Gastroesophageal sphincter (tissue), 4 donors: ENCODE results near the gene SCAI. TPM values are rescaled to one million over a fixed set of nuclear protein-coding genes. Genes with fewer than 3 reads are reported as not detected.

Source experiments
- ATAC-seq: fragments of 150-250 bp; one replicate; pipeline ENCODE4 v1.9.1; 2016; ENCODE audit warnings: mild to moderate bottlenecking, moderate library complexity
- H3K27ac ChIP-seq, 4 donors: fragments of 200-600 bp; sonication (generic) in 3 of 4; 1 replicate in 3 of 4; 2 replicates in 1 of 4; pipeline ENCODE4 v1.5.1; 2016 to 2019
- H3K27me3 ChIP-seq: fragments of 200-600 bp; sonication (generic); one replicate; pipeline ENCODE4 v1.5.1; 2019
- H3K36me3 ChIP-seq, 2 donors: fragments of 200-600 bp; sonication (generic); one replicate each; pipeline ENCODE4 v1.5.1; 2019; ENCODE audit warnings: control low read depth in 1 of 2
- H3K4me1 ChIP-seq, 3 donors: fragments of 200-600 bp; sonication (generic); 1 replicate in 2 of 3; 2 replicates in 1 of 3; pipeline ENCODE4 v1.5.1; 2016 to 2019; ENCODE audit warnings: control low read depth in 2 of 3
- H3K4me3 ChIP-seq, 2 donors: fragments of 200-600 bp; sonication (generic); one replicate each; pipeline ENCODE4 v1.5.1; 2019; ENCODE audit warnings: mild to moderate bottlenecking in 1 of 2, moderate library complexity in 1 of 2
- H3K9me3 ChIP-seq, 3 donors: fragments of 200-600 bp; sonication (generic); one replicate each; pipeline ENCODE4 v1.5.1; 2017 to 2019; ENCODE audit warnings: control low read depth in 2 of 3
- EP300 ChIP-seq: sonication (generic); formaldehyde crosslinking; IDR thresholded peaks from one replicate; pipeline ENCODE4 v1.6.1; 2017; ENCODE audit warnings: antibody characterized with exemption, mild to moderate bottlenecking
- POLR2A ChIP-seq, 2 donors: fragments of 450-650 bp; IDR thresholded peaks; one replicate each; pipeline ENCODE4 v1.6.1; 2017; ENCODE audit warnings: antibody characterized with exemption in 2 of 2, mild to moderate bottlenecking in 2 of 2, moderate library complexity in 1 of 2
- POLR2AphosphoS5 ChIP-seq: sonication (generic); formaldehyde crosslinking; IDR thresholded peaks from one replicate; pipeline ENCODE4 v1.6.1; 2017; ENCODE audit warnings: antibody characterized with exemption
- WGBS, 2 donors: methylation state at CpG; one replicate each; pipeline ENCODE4 v1.1.5; 2018; ENCODE audit warnings: low coverage in 1 of 2; 5-methylcytosine and 5-hydroxymethylcytosine counted together
- total RNA-seq, 4 donors: library from RNA; depleted of rRNA; stranded (reverse); fragments of >200 nt; gene quantifications; one replicate each; pipeline ENCODE4 v1.1.0, GENCODE V29; 2016
- TF ChIP-seq, protein P1 (sequence below), 4 experiments: fragments of 200-600 bp in 2 of 4; fragments of 450-650 bp in 2 of 4; sonication (generic) in 1 of 4; IDR thresholded peaks; one replicate each; pipeline ENCODE4 v1.5.1; 2017 to 2019; ENCODE audit warnings: antibody characterized with exemption in 4 of 4, mild to moderate bottlenecking in 2 of 4, moderate library complexity in 2 of 4

The SCAI gene
- total RNA-seq, 4 donors from 2014 or later = 6.9 to 15.9 (median 7.7) TPM

DNA sequence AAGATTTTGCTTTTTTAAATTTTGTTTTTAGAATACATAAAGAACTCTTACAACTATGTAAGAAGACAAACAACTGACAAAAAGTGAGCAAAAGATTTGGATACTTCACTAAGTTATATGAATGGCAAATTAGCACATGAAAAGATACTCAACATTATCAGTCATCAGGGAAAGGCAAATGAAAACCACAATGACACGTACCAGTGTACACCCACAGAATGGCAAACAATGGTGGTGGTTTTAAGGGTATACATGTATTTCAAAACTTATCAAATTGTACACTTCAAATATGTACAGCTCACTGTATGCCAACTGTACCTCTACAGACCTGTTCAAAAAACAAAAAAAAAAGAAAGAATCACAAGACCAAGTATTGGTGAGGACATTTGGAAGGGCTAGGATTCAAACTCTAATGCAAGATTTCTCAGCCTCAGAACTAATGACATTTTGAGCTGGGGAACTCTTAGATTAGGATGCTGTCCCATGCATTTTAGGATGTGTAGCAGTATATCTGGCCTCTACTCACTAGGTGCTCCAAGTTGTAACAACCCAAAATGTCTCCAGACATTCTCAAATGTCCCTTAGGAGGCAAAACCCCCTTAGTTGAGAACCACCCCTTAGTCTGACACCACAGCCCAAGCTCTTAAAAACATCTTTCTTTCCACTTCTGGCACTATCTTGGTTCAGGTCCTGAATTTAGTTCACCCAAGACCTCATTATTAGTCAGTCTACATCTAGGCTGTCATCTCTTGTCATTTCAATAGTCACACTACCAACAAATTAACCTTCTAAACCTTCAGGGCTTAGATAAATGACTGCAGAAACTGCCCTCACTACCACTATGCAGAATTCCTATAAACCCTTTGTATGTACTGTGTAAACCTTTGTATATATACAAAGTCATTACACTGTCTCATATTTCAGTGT, 9.7 kb downstream of the SCAI start:
- no peaks in the 10 kb centered on the region for H3K9me3 ChIP-seq
- no peaks in the 10 kb centered on the region for H3K4me1 ChIP-seq
- no peak overlapping the region for H3K4me3 ChIP-seq
- no peak for ATAC-seq
- TF ChIP-seq EP300 (no peak), POLR2A (IDR thresholded peaks at IDR 0.05) (no peak), POLR2AphosphoS5 (no peak)
- TF ChIP-seq, protein P1, sequence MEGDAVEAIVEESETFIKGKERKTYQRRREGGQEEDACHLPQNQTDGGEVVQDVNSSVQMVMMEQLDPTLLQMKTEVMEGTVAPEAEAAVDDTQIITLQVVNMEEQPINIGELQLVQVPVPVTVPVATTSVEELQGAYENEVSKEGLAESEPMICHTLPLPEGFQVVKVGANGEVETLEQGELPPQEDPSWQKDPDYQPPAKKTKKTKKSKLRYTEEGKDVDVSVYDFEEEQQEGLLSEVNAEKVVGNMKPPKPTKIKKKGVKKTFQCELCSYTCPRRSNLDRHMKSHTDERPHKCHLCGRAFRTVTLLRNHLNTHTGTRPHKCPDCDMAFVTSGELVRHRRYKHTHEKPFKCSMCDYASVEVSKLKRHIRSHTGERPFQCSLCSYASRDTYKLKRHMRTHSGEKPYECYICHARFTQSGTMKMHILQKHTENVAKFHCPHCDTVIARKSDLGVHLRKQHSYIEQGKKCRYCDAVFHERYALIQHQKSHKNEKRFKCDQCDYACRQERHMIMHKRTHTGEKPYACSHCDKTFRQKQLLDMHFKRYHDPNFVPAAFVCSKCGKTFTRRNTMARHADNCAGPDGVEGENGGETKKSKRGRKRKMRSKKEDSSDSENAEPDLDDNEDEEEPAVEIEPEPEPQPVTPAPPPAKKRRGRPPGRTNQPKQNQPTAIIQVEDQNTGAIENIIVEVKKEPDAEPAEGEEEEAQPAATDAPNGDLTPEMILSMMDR (IDR thresholded peaks at IDR 0.05) = no peak
- H3K27ac ChIP-seq = no peak overlapping the region
- no peaks in the 10 kb centered on the region for H3K27me3 ChIP-seq
- 90 to 93% methylated on average over 1 of the region's 1 CpG for WGBS, 2 donors
- no peaks in the 10 kb centered on the region for H3K36me3 ChIP-seq

DNA sequence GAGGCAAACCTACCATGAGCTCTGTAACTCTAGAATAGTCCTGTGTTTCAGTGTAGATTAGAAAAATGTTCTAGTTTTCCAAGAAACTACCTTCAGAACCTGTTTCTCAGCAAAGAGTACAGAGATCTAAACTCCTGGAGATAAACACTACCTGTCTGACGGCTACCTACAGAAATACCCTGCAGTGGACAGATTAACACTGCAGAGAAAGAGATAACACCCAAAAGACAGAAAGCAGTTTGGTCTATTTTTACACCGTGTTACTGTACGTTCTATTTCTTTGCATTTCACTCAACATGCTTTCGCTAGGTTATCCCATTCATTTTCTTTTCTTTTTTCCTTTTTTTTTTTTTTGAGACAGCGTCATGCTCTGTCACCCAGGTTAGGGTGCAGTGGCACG, 11.6 kb downstream of the SCAI start:
- Histone ChIP-seq H3K27me3 (no peaks in the 10 kb centered on the region), H3K36me3 (no peaks in the 10 kb centered on the region), H3K27ac (no peak overlapping the region), H3K4me3 (no peak overlapping the region), H3K4me1 (no peaks in the 10 kb centered on the region), H3K9me3 (no peaks in the 10 kb centered on the region)
- WGBS, 2 donors = 90 to 96% methylated on average over 6 of the region's 6 CpGs
- TF ChIP-seq POLR2AphosphoS5 = no peak
- no peak for TF ChIP-seq POLR2A (IDR thresholded peaks at IDR 0.05)
- TF ChIP-seq EP300 = no peak
- TF ChIP-seq, protein P1 (IDR thresholded peaks at IDR 0.05) = no peak
- no peak for ATAC-seq

DNA sequence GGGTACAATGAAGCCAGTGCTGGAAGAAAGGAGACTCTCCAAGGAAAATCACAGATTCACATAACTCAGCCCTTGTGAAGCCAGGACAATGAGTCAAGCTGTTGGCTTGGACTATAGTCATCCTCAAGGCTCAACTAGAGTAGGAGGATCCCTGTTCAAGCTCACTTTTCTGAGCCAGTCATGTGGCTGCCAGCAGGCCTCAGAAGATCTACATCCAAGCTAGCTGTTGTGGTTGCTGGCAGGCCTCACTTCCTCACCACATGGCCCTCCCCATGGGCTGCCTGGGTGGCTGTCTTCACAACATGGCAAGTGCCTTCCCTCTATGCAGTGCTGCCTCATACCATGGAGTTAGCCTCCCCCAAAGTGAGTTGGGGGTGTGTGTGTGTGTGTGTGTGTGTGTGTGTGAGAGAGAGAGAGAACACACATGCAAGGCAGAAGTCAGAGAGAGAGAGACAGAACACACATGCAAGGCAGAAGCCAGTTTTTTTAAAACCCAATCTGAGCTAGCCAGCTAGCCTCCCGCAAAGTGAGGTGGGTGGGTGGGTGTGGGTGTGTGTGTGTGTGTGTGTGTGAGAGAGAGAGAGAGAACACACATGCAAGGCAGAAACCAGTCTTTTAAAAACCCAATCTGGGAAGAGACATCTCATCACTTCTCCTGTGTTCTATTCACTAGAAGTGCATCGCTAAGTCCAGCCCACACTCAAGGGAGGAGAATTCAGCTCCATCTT, 17.1 kb downstream of the SCAI start:
- peak; percentile 95 for ATAC-seq
- Histone ChIP-seq H3K4me1 (peaks cover 0 to 11% (median 0%) of the 10 kb centered on the region in 3 donors), H3K9me3 (no peaks in the 10 kb centered on the region), H3K4me3 (no peak overlapping the region), H3K27ac (peak overlapping the region in 3 of 4 donors; percentile 27 to 48 (median 31)), H3K36me3 (no peaks in the 10 kb centered on the region), H3K27me3 (no peaks in the 10 kb centered on the region)
- WGBS, 2 donors = 33 to 83% methylated on average over 1 to 2 of the region's 2 CpGs
- no peak for TF ChIP-seq EP300
- TF ChIP-seq, protein P1 (IDR thresholded peaks at IDR 0.05) = no peak
- TF ChIP-seq POLR2A (IDR thresholded peaks at IDR 0.05) = no peak
- TF ChIP-seq POLR2AphosphoS5 = no peak

DNA sequence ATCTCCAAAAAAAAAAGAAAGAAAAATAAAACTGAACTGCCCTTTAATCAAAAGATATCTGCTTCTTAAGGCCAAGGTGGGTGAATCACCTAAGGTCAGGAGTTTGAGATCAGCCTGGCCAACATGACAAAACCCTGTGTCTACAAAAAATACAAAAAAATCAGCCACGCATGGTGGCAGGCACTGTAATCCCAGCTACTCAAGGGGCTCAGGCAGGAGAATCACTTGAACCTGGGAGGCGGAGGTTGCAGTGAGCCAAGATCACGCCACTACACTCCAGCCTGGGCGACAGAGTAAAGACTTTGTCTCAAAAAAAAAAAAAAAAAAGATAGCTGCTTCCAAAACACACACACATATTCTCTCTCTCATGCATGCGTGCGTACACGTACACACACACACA, 17.8 kb downstream of the SCAI start:
- ATAC-seq = no peak
- no peaks in the 10 kb centered on the region for H3K27me3 ChIP-seq
- peaks cover 0 to 11% (median 0%) of the 10 kb centered on the region in 3 donors for H3K4me1 ChIP-seq

More for the DNA sequence above, 17.8 kb downstream of the SCAI start:
- H3K27ac ChIP-seq = peak overlapping the region in 2 of 4 donors; percentile 31 to 48
- TF ChIP-seq POLR2AphosphoS5 (no peak), POLR2A (IDR thresholded peaks at IDR 0.05) (no peak), EP300 (no peak)
- TF ChIP-seq, protein P1 (IDR thresholded peaks at IDR 0.05) = no peak
- H3K9me3 ChIP-seq = no peaks in the 10 kb centered on the region
- 56 to 76% methylated on average over 3 to 6 of the region's 7 CpGs for WGBS, 2 donors
- H3K4me3 ChIP-seq = no peak overlapping the region
- no peaks in the 10 kb centered on the region for H3K36me3 ChIP-seq
